MV-4-11 (cell line): ENCODE data around the gene ANKRD13B.
"Not testable (repeated sequence)": the region's sequence is repeated elsewhere in the genome, so short reads cannot be mapped to it uniquely, and the experiment has no call there.

Experiments
- DNase-seq: peaks from one replicate; lab custom pipeline; 2025; lab: John Stamatoyannopoulos, UW

The ANKRD13B gene

GRCh38 chr17:29592850-29593551 is at the start of gene ANKRD13B:
Gene ANKRD13B, plus strand, starts transcription at chr17:29593132. Its CDS starts 490 bp downstream, at chr17:29593622.
- DNase-seq, result no peak

- DNase-seq, result no peak
These were observed 48.9 kb upstream of the ANKRD13B start for GRCh38 chr17:29544066-29544465.

- no peak for DNase-seq
These were observed 46.8 kb upstream of the ANKRD13B start for GRCh38 chr17:29546085-29546484.

GRCh38 chr17:29546830-29547229 is 46.1 kb upstream of the ANKRD13B start:
- DNase-seq, result peak; percentile 18

GRCh38 chr17:29549177-29549923 is 43.6 kb upstream of the ANKRD13B start:
- peak; percentile 14 for DNase-seq

- DNase-seq, result no peak
These were observed 37.1 kb upstream of the ANKRD13B start for GRCh38 chr17:29555840-29556239.

- no peak for DNase-seq
These were observed 35.7 kb upstream of the ANKRD13B start for GRCh38 chr17:29557085-29557738.

GRCh38 chr17:29557739-29558116 is 35.2 kb upstream of the ANKRD13B start:
- peak; percentile 11 for DNase-seq

- DNase-seq, result not testable (repeated sequence)
These were observed 34.8 kb upstream of the ANKRD13B start for GRCh38 chr17:29558139-29558538.

- DNase-seq, result no peak
These were observed 33.3 kb upstream of the ANKRD13B start for GRCh38 chr17:29559640-29560039.

- peak; percentile 99 for DNase-seq
These were observed 32.6 kb upstream of the ANKRD13B start for GRCh38 chr17:29560316-29560715.

GRCh38 chr17:29561554-29562517 is 31.1 kb upstream of the ANKRD13B start:
- peak; percentile 77 for DNase-seq

GRCh38 chr17:29562615-29563014 is 30.3 kb upstream of the ANKRD13B start:
- DNase-seq, result peak; percentile 49

- DNase-seq, result peak; percentile 39
These were observed 29.1 kb upstream of the ANKRD13B start for GRCh38 chr17:29563816-29564215.

- peak; percentile 19 for DNase-seq
These were observed 27.1 kb upstream of the ANKRD13B start for GRCh38 chr17:29565643-29566472.

- no peak for DNase-seq
These were observed 26.2 kb upstream of the ANKRD13B start, which contains the start of gene ABHD15 for GRCh38 chr17:29566473-29567303. Gene ABHD15, minus strand, starts transcription at chr17:29567037. Its CDS starts 71 bp downstream, at chr17:29566966.

- no peak for DNase-seq
These were observed 25.7 kb upstream of the ANKRD13B start for GRCh38 chr17:29567304-29567553.

GRCh38 chr17:29567554-29568330 is 25.2 kb upstream of the ANKRD13B start:
- DNase-seq, result peak; percentile 46
